Caco-2 (cell line): Measurements from ENCODE around the gene AHCYL2. TPM values are rescaled to one million over a fixed set of nuclear protein-coding genes. Genes with fewer than 3 reads are reported as not detected.
"Not testable (repeated sequence)": the region's sequence is repeated elsewhere in the genome, so short reads cannot be mapped to it uniquely, and the experiment has no call there.

Experiments
- BruUV-seq: library from RNA; stranded (reverse); fragments of 400-500 nt; replicated peaks from 2 replicates; lab custom pipeline; 2021; lab: Mats Ljungman, UMichigan
- CTCF ChIA-PET: fragments of 300-600 bp; sonication (Branson Sonifier 250); formaldehyde crosslinking; loops from one replicate; lab custom pipeline; 2022; ENCODE audit warnings: antibody characterized with exemption; lab: Charles Lee
- POLR2A ChIA-PET: fragments of 300-600 bp; sonication (Branson Sonifier 250); formaldehyde crosslinking; loops from one replicate; lab custom pipeline; 2022; ENCODE audit warnings: antibody characterized with exemption; lab: Charles Lee
- DNase-seq, 2 experiments: peaks; one replicate each; pipeline versions ENCODE4 v3.0.0 to v3.0.0-alpha.2; 2020 to 2022
- H3K27me3 ChIP-seq: replicated peaks from 2 replicates; pipeline ENCODE4 v1.6.0; 2011; ENCODE audit warnings: low read length; ENCODE audit not compliant: control insufficient read depth, insufficient read depth
- H3K36me3 ChIP-seq: 2 replicates; pipeline ENCODE4 v1.5.1; 2011; ENCODE audit warnings: low read length; ENCODE audit not compliant: control insufficient read depth, insufficient read depth
- H3K4me1 ChIP-seq: fragments of 250-450 bp; sonication (Bioruptor Pico); 2 replicates; pipeline ENCODE4 v1.5.1; 2020; ENCODE audit warnings: mild to moderate bottlenecking
- H3K4me3 ChIP-seq: 2 replicates; pipeline ENCODE4 v1.5.1; 2011; ENCODE audit warnings: low read depth, mild to moderate bottlenecking, control low read depth, low read length
- H3K9me3 ChIP-seq: fragments of 250-450 bp; sonication (Bioruptor Pico); 2 replicates; pipeline ENCODE4 v1.5.1; 2020; ENCODE audit warnings: mild to moderate bottlenecking, moderate library complexity
- H3K27ac Mint-ChIP-seq: one replicate; pipeline ENCODE4 v1.8.0; 2022; ENCODE audit warnings: mixed read lengths; ENCODE audit not compliant: unreplicated experiment
- H3K27me3 Mint-ChIP-seq: one replicate; pipeline ENCODE4 v1.8.0; 2022; ENCODE audit warnings: mixed read lengths; ENCODE audit not compliant: insufficient read depth, unreplicated experiment
- H3K36me3 Mint-ChIP-seq: one replicate; pipeline ENCODE4 v1.8.0; 2022; ENCODE audit warnings: mild to moderate bottlenecking, mixed read lengths; ENCODE audit not compliant: insufficient read depth, unreplicated experiment
- H3K4me1 Mint-ChIP-seq: one replicate; pipeline ENCODE4 v1.8.0; 2022; ENCODE audit warnings: low read depth, mixed read lengths; ENCODE audit not compliant: unreplicated experiment
- H3K4me3 Mint-ChIP-seq: one replicate; pipeline ENCODE4 v1.8.0; 2022; ENCODE audit warnings: mild to moderate bottlenecking, moderate library complexity, mixed read lengths; ENCODE audit not compliant: unreplicated experiment
- H3K9me3 Mint-ChIP-seq: one replicate; pipeline ENCODE4 v1.8.0; 2022; ENCODE audit warnings: mixed read lengths; ENCODE audit not compliant: unreplicated experiment
- intact Hi-C: fragments of 100-400 bp; cut with micrococcal nuclease; formaldehyde crosslinking; loops from one replicate; pipeline ENCODE4 v1.10.0; 2022; ENCODE audit not compliant: unreplicated experiment
- total RNA-seq: library from RNA; stranded (reverse); gene quantifications from 2 replicates; pipeline ENCODE4 v1.2.3, GENCODE V29; 2022
- TF ChIP-seq, protein P1 (sequence below), 2 experiments: fragments of 200-600 bp in 1 of 2; IDR thresholded peaks; 1 replicate in 1 of 2; 2 replicates in 1 of 2; pipeline versions ENCODE4 v1.5.1 to v1.8.0; 2011 to 2022; ENCODE audit warnings: antibody characterized with exemption in 1 of 2, control low read depth in 1 of 2, inconsistent platforms in 1 of 2, low read depth in 1 of 2, low read length in 1 of 2, mild to moderate bottlenecking in 1 of 2, moderate library complexity in 1 of 2; ENCODE audit not compliant: insufficient read depth in 1 of 2, severe bottlenecking in 1 of 2, unreplicated experiment in 1 of 2

AHCYL2 gene
- total RNA-seq, 1 experiment from 2014 or later: 15.8 TPM

DNA sequence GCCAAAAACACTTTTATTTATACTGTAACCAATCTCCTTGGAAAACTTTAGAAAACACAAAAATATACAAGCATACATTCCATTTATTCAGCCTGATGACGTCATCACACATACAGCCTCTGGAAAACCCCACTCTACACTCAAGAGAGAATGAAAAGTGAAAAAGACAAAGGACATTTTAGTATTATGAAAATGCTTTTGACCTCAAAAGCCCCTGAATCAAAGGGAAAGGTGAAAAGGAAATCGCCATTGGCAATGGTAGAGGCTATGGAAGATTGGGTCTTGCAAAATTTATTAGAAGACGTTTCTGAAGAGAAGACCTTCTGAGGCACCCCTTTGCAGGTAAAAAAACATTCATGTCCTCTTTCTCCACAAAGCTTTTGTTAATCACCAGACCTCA, 126.5 kb downstream of the AHCYL2 start:
- Mint-ChIP-seq H3K4me1 (no peaks in the 10 kb centered on the region), H3K27me3 (no peaks in the 10 kb centered on the region), H3K36me3 (no peaks in the 10 kb centered on the region), H3K9me3 (no peaks in the 10 kb centered on the region), H3K27ac (no peak overlapping the region), H3K4me3 (no peak overlapping the region)
- Histone ChIP-seq H3K36me3 (no peaks in the 10 kb centered on the region), H3K27me3 (no peaks in the 10 kb centered on the region), H3K9me3 (no peaks in the 10 kb centered on the region), H3K4me3 (no peak overlapping the region), H3K4me1 (0 out of 2 replicates have a peak, but pooled peaks cover 3% of the 10 kb centered on the region)
- CTCF ChIA-PET: interaction anchor here (1.1 kb wide), 1 partner anchor 25 kb away, joined by 5 read pairs; no protein-coding TSS in a partner anchor
- DNase-seq: no peak
- TF ChIP-seq, protein P1, sequence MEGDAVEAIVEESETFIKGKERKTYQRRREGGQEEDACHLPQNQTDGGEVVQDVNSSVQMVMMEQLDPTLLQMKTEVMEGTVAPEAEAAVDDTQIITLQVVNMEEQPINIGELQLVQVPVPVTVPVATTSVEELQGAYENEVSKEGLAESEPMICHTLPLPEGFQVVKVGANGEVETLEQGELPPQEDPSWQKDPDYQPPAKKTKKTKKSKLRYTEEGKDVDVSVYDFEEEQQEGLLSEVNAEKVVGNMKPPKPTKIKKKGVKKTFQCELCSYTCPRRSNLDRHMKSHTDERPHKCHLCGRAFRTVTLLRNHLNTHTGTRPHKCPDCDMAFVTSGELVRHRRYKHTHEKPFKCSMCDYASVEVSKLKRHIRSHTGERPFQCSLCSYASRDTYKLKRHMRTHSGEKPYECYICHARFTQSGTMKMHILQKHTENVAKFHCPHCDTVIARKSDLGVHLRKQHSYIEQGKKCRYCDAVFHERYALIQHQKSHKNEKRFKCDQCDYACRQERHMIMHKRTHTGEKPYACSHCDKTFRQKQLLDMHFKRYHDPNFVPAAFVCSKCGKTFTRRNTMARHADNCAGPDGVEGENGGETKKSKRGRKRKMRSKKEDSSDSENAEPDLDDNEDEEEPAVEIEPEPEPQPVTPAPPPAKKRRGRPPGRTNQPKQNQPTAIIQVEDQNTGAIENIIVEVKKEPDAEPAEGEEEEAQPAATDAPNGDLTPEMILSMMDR (IDR thresholded peaks at IDR 0.05; ENCODE audit: insufficient read depth in 1 of 2, low read depth in 1 of 2, low read length in 1 of 2, severe bottlenecking in 1 of 2, unreplicated experiment in 1 of 2): no peak
- no TSS peak for BruUV-seq
- intact Hi-C loops: no loop called here
- POLR2A ChIA-PET: no interaction called here

DNA sequence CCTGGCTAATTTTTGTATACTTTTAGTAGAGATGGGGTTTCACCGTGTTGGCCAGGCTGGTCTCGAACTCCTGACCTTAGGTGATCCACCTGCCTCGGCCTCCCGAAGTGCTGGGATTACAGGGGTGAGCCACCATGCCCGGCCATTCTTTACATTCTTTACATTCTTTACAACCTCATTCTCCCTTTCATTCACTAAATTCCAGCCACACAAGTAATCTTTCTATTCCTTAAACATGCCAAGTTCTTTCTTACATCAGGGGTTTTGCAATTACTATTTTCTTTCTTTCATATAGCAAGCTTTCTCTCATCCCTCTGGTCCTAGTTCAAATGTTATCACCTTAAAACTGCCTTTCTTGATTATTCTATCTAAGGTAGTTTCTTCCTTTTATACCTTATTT, 128.3 kb downstream of the AHCYL2 start:
- H3K9me3 ChIP-seq, H3K4me1 ChIP-seq, H3K4me3 ChIP-seq, intact Hi-C loops, H3K4me1 Mint-ChIP-seq, H3K27ac Mint-ChIP-seq, BruUV-seq, POLR2A ChIA-PET, H3K27me3 Mint-ChIP-seq, DNase-seq, H3K36me3 ChIP-seq, H3K27me3 ChIP-seq, H3K9me3 Mint-ChIP-seq, H3K4me3 Mint-ChIP-seq, H3K36me3 Mint-ChIP-seq: not testable (repeated sequence)
- CTCF ChIA-PET: interaction anchor here (0.8 kb wide), 1 partner anchor 23 kb away, joined by 3 read pairs; no protein-coding TSS in a partner anchor

DNA sequence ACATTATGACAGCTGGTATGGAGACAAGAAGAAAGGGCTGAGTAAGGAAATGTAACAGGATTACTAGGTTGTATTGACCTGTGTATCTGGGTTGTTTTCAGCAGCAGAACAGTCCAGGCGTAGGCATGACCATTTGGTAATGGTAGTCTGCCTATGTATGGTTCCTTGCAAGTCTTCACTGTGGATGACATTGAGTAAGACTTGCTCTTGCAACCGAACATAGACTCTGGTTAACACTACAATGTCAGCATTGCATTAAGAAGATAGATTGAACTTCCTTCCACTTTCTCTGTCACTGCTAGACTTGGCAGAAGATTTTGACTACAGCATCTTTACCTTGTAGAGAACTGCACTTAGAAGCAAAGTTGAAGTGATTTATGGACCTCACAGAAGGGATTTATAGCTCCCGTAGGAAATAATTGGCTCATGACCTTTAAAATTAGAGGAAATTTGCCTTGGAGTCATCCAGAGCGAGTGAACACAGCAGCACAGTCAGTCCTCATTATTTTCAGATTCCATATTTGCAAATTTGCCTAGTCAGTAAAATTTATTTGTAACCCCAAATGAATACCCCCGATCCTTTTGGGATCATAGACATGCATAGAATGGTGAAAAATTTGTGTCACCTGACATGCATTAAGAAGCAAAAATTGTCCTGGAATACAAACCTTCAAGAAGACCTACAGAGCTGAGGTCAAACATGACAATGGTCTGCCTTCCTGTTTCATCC, 129.8 kb downstream of the AHCYL2 start:
- H3K36me3 ChIP-seq: no peaks in the 10 kb centered on the region
- no peaks in the 10 kb centered on the region for H3K9me3 ChIP-seq
- Mint-ChIP-seq H3K27me3 (no peaks in the 10 kb centered on the region), H3K27ac (no peak overlapping the region), H3K4me1 (no peaks in the 10 kb centered on the region), H3K36me3 (no peaks in the 10 kb centered on the region), H3K9me3 (no peaks in the 10 kb centered on the region), H3K4me3 (no peak overlapping the region)
- H3K4me3 ChIP-seq: no peak overlapping the region
- no peaks in the 10 kb centered on the region for H3K27me3 ChIP-seq
- TF ChIP-seq, protein P1 (IDR thresholded peaks at IDR 0.05; ENCODE audit: insufficient read depth in 1 of 2, low read depth in 1 of 2, low read length in 1 of 2, severe bottlenecking in 1 of 2, unreplicated experiment in 1 of 2): no peak
- POLR2A ChIA-PET: no interaction called here
- no TSS peak for BruUV-seq
- intact Hi-C loops: no loop called here
- DNase-seq: no peak
- CTCF ChIA-PET: interaction anchor here (1.4 to 1.6 kb wide), 2 partner anchors 12 to 80 kb away, joined by 3 to 4 read pairs; partner anchors contain the start of gene STRIP2
- H3K4me1 ChIP-seq: 0 out of 2 replicates have a peak, but pooled peaks cover 3% of the 10 kb centered on the region
